ENCODE data around the gene CAPN2.
"Not testable (repeated sequence)": the region's sequence is repeated elsewhere in the genome, so short reads cannot be mapped to it uniquely, and the experiment has no call there.

The CAPN2 gene

GRCh38 chr1:223793716-223794115 lies 81.4 kb downstream of the CAPN2 start:
- no peak for DNase-seq

- no peak for DNase-seq
Measured at GRCh38 chr1:223794136-223794880, 82.0 kb downstream of the CAPN2 start.

DNA sequence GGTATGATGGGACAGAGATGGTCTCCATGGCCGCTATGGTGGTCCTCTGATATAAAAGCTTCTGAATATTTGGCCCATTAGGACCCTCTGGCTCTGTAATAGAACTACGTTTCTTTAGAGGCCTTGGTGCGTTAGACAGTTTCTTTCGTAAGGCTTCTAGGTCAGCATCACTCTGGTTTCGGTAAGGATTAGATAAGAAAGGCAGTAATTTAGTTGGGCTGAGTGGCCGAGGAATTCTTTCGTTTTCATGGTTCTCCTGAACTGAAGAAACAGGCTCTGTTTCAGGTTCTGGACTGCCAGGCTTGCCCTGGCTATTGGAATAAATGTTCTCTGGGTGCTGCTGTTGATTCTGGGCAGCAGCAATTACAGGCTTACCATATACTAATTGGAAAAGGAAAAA lies 83.9 kb downstream of the CAPN2 start:
- no peak for DNase-seq

DNA sequence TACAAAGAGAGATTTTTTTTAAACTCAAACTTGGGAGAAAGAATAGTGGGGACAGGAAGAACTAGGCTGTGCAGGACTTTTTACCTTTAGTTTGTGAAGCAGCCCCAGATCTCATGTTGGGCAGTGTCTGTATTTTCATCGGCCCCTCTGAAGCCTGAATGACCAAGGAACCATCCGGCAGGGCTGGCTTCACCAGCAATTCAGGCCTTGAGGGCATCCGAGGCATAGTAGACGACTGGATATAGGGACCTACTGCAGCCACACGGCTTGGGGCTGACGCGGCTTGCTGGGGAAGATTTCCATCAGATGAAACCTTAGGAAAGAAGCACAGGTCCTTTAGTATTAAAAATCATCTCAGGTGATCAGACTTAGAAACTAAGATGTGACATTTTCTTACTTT lies 89.7 kb downstream of the CAPN2 start:
- DNase-seq: no peak

DNA sequence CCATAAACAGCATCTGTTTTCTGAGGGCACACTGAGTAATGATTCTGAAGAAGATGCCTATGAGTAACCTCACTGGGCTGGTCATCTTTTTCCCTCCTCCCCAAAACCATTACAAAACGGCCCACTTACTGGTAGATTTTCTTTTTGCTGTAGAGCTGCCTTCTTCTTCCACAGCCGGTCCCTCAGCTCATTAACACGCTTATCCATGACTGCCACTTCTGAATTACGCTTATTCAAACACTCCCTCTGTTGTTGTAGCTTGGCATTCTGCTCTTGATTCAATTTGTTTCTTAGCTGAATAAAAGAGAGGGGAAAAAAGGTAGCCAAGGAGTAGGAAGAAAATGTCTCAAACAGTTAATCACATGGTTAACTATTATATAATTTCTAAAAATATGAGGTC lies 90.3 kb downstream of the CAPN2 start:
- DNase-seq: no peak

DNA sequence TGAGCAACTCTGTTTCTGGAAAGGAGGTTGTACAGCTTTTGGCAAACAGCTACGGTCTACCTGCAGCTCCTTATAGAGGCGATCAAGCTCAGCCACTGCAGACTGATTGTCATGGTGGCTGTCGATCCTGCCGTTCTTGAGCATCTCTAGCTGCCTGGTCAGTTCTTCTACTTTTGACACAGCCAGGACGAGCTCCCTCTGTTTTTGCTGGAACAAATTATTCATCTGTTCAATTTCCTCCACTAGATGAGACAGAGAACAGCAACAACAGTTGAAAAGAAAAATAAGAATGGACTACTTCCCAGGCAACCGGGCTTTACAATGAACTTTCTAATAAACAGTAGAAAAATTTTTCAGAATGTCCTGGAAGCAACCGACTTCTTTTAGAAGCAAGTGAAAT lies 90.9 kb downstream of the CAPN2 start:
- no peak for DNase-seq

GRCh38 chr1:223809905-223810304 lies 97.6 kb downstream of the CAPN2 start:
- DNase-seq: not testable (repeated sequence)

DNA sequence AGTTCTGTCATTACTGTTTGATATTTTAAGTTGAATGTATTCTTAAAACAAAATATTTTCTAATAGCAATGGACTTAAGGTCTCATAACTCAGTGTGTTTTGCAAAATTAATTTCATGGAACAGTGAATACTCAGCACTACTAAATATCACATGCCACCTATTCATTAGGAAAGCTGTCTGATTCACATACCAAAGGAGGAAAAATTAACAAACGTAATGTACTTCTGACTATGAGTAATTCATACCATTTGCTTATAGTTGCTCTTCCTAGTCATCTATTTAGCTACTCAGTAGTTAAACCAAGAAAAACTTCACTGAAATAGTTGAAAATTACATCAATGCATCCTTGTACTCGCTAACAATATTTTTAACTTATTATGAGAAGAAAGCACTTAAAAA lies 98.2 kb downstream of the CAPN2 start:
- no peak for DNase-seq

DNA sequence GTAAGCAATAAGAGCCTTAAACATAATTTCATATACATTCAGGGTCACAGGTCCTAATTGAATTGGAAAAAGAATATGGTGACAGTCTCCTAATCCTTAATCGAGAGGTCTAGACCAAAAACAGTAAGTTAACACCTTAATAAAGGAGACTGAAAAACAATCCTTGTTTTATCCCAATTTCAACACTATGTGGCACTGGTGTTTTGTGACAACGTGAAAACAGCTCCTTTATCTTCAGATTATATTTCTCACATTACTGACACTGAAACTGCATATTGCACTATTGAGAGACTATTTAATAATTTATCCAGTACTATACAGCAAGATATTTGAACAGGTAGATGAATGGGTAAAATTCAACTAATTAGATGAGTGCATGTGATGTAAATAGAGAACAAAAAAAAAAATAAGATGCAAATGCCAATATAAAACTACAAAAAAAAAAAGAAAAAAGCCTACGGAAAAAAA lies 99.3 kb downstream of the CAPN2 start:
- DNase-seq: peak; percentile 33

GRCh38 chr1:223813645-223814044 lies 101.3 kb downstream of the CAPN2 start:
- DNase-seq: no peak

DNA sequence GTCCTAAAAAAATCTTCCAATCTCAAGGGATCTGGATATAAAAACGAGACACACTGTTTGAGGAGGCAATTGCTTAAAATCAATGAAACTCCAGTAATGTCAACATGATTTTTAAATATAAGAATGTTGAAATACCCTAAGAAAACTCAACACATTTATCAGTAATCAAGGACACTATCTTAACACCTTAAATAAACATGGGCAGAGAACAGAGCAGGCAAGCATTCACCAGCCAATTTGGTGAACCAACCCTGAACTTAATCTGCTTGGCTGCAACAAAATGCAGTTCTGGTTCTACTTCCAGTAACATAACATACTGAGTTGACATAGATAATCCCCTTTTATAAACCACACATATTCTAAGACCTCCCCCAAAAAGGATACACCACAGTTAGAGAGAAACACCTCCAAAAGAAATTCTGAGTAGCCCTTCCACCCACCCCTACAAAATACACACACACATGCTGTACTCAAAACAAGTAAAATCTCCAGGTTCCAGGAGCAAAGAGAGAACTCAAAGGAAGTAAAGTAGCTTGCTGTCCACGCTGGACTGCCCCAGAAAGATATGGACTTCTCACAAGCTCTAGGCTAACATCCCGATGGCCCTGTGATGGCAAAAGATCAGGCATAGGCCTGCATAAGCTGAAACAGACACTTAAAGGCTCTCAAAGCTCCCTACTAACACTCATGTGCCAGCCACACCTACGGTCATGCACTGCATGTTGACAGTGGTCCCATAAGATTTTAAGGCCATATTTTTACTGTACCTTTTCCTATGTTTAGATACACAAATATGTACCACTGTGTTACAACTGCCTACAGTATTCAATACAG lies 102.9 kb downstream of the CAPN2 start:
- no peak for DNase-seq

DNA sequence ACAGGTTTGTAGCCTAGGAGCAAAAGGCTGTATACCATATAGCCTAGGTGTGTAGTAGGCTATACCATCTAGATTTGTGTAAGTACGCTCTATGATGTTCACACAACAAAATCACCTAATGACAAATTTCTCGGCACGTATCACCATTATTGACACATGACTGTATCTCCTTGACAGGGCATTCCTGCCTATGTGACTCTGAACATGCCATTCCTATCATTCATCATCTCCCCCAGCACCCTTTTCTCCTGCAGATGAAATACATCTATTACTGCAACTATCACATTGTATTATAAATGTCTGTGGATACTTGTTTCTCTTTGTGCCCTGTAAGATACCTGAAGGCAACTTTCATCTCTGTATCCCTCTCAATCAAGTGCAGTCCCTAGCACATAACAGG lies 103.5 kb downstream of the CAPN2 start:
- DNase-seq: no peak

- DNase-seq: not testable (repeated sequence)
Measured at GRCh38 chr1:223817265-223817664, 104.9 kb downstream of the CAPN2 start.

- DNase-seq: no peak
Measured at GRCh38 chr1:223819730-223820514, 107.6 kb downstream of the CAPN2 start.

GRCh38 chr1:223820515-223820858 lies 108.1 kb downstream of the CAPN2 start:
- no peak for DNase-seq

GRCh38 chr1:223820971-223821370 lies 108.6 kb downstream of the CAPN2 start:
- no peak for DNase-seq

- DNase-seq: no peak
Measured at GRCh38 chr1:223824287-223824686, 111.9 kb downstream of the CAPN2 start.

GRCh38 chr1:223824712-223825111 lies 112.4 kb downstream of the CAPN2 start:
- DNase-seq: no peak
